IPS DF 19.7 (cell line): Measurements from ENCODE around the gene PKD2L1.
"Not testable (repeated sequence)": the region's sequence is repeated elsewhere in the genome, so short reads cannot be mapped to it uniquely, and the experiment has no call there.

Experiments
- DNase-seq: peaks from one replicate; pipeline ENCODE4 v3.0.0-alpha.2; 2013; ENCODE audit warnings: low read depth, low spot score

PKD2L1 gene

DNA sequence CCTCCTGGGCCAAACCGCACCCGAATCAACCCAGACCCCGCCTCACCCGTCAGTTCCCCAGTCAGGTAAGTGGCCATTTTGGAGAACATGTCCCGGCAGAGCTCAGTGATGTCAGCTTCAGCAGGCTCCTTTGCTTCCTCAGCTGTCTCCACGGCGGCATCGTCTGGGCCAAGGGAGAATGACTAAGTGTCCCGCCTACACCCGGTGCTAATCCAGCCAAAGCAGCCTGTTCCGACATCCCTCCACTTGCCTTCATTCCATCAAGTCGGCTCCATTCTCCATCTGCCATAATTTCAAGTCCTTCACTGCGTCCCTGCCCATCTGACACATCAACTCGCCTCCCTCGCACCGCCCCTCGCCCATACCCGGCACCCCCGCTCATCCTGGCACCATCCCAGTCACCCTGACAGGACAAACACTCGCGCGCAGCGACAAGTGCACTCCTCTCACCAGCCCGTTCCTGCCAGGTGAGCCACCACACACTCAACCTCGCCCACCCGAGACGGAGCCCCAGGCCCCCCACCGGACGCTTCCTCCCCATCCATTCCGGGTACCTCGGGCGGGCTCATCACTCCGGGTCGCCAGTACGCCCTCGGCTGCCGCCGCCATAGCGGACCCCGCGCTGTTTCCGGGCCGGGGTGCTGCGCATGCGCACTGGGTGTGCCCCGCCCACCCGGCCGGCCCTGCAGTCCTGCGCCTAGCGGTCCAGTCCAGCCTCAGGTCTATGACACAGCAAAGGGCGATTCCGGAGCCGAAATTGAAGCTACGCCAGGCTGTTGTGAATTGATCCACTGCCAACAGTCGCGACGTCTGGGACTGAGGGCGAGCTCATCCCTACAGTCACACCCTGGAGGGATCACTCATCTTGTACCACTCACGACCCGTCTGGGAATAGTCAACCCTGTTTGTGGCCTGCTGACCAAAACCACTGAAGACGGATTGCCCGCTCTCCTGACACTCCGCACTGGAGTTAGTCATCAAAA, 43.7 kb downstream of the PKD2L1 start, which contains the start of gene BLOC1S2:
TSS of gene BLOC1S2 (minus strand) at position 630 of the 983 bp plus-strand sequence. CDS start at position 609, 21 bp downstream.
- DNase-seq = peak; percentile 52

DNA sequence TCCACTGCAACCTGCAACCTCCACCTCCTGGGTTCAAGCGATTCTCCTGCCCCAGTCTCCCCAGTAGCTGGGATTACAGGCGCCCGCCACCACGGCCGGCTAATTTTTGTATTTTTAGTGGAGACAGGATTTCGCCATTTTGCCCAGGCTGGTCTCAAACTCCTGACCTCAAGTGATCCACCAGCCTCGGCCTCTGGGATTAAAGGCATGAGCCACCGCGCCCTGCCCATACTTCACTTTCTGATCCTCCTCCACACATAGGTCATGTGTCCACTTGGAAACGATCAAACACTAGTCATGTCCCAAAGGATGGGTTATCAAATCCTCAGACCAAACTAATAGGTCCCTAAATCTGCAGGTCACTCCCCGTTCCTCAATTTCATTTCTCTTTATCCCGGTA, 44.7 kb downstream of the PKD2L1 start:
- not testable (repeated sequence) for DNase-seq

DNA sequence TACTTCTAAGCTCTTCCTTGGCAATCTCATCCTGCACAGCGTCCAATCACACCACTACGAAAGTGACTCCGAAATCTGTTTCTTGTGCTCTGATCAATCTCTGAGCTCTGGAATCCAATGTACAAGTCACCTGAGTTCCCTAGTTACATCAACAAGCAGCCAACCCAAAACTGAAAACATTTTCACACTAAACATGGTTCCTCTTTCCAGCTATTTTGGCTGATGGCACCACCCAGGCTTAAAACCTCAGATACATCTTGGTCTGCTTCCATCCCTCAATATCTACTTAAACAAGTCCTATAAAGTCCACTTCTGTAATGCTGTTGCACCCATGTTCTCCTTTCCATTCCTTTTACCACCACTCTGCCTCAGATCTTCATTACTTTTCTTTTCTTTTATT, 47.1 kb downstream of the PKD2L1 start:
- no peak for DNase-seq

DNA sequence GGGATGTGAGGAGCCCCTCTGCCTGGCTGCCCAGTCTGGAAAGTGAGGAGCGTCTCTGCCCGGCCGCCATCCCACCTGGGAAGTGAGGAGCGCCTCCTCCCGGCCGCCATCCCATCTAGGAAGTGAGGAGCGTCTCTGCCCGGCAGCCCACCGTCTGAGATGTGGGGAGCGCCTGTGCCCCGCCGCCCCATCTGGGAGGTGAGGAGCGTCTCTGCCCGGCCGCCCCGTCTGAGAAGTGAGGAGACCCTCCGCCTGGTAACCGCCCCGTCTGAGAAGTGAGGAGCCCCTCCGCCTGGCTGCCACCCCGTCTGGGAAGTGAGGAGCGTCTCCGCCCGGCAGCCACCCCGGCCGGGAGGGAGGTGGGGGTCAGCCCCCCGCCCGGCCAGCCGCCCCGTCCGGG, 53.1 kb downstream of the PKD2L1 start:
- not testable (repeated sequence) for DNase-seq

DNA sequence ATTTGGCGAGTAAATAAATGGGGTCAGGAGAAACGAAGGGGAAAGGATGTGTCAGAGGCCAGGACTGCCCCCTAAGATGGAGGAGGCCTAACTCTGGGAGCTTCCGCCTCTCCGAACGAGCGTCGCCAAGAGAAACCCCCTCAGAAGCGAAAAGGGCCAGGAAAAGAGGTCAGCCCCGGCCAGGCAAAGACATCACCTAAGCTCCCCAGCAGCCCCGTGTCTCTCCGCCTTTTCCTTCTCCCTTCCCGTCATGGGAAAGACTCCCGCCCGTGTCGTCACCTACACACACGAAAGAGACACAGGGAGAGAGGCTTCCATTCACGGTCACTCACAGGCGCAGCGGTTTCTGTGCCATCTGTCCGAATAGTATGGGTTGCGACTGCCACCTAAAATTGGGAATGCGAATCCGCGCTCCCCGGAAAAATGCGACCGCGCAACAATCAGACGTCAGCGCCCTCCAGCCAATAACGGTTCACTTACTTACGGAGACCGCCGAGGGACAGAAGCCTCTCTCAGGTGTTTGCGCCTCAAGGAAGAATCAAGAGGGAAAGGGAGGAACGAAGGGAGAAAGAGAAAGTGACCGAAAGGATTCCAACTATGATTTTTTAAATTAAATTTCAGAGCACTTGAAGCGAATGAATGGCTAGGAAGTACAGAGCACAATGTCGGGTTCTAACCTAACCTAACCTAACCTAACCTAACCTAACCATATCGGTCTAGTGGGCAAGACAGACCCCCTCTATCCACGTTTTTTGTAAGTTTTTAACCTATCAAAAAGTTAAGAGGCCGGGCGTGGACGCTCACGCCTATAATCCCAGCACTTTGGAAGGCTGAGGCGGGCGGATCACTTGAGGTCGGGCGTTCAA, 62.6 kb downstream of the PKD2L1 start, which contains the start of gene CWF19L1:
TSS of gene CWF19L1 (minus strand) at position 400 of the 866 bp plus-strand sequence. CDS start at position 355, 45 bp downstream.
- DNase-seq = peak; percentile 72

DNA sequence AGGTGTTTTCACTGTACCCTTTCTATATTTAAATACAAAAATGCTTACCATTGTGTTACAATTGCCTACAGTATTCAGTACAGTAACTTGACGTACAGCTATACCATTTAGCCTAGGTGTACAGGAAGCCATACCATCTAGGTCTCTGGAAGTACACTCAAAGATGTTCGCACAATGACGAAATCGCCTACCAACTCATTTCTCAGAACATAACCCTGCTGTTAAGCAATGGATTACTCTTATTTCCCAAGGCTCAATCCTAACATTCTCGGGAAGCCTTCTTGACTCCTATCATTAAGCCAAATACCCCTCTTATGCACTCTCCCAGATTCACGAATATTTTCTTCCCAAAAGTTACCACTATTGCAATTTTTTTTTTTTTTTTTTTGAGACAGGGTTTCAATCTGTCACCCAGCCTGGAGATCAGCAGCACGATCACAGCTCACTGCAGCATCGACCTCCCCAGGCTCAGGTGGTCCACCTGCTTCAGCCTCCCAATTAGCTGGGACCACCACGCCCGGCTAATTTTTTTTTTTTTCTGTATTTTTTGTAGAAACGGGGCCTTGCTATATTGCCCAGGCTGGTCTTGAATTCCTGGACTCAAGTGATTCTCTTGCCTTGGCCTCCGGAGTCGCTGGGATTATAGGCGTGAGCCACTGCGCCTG, 64.1 kb downstream of the PKD2L1 start:
- no peak for DNase-seq

DNA sequence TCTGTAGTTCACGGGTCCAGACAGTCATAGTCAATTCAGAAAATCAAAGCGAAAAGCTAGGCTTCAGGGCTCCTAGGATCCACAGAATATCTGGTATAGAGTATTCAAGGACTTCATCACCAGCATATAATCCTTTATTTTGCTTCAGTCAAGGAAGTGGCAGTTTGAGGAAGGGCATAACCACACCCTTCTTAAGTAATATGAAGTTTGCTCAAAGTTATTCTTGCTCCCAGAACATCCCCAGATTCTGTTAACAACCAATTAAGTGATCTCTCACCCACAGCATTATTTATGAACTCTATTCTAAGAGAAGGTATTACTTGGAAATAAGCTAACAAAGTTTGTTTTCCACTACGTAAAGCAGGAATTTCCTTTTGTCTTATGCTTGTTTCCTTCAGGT, 75.8 kb downstream of the PKD2L1 start:
- no peak for DNase-seq

DNA sequence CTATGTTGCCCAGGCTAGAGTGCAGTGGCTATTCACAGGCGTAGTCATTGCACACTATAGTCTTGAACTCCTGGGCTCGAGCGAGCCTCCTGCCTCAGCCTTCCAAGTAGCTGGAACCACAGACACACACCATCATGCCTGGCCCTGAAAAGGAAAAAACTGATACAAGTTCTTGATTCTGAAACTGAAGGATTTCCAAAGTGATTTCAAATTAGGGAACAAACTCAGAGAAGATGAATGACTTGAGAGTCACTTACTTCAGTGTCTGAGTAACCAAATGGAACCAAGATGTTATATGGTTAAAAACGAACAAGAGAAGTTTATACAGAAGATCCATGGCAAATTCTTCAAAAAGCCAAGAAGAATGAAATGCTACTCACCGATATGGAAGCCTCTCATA, 77.0 kb downstream of the PKD2L1 start:
- no peak for DNase-seq

DNA sequence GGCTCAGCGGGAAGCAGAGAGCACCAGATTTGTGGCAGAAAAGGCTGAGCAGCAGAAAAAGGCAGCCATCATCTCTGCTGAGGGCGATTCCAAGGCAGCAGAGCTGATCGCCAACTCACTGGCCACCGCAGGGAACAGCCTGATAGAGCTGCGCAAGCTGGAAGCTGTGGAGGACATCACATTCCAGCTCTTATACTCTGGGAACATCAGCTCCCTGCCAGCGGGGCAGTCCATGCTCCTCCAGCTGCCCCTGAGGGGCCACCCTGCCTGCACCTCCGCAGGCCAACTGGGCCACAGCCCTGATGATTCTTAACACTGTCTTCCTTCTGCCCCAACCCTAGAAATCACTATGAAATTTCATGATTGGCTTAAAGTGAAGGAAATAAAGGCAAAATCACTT, 81.2 kb downstream of the PKD2L1 start:
- DNase-seq = no peak

DNA sequence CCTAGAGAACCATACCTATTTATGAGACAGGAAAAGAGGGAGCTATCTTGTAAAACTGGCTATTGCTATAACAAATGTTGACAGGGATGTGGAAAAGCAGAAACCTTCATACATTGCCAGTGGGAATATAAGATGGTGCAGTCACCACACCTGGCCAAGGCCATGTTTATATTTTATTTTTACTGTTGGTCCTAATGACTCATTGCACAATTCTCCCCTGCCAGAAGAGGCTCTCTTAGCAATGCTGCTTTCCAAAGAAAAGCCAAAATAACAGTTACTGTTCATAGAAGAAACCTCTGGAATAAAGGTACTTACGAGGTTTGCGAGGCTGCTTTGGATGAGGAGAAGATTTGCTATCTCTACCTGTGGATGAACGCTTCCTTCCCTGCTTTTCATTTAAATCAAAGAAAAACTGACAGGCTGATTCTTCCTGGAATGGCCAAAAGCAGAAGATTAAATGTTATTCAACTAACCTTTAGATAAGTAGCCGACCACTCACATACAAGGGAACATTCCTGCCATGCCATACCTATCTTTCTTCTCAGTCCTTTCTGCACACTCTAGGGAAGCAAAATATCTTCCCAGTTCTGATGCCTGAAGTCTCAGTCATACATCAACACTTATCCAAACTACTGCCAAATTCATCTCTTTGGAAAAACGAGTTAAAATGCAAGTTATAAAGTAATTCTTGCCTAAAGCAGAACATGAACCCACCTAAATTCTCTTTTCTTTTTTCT, 84.4 kb downstream of the PKD2L1 start:
- no peak for DNase-seq

DNA sequence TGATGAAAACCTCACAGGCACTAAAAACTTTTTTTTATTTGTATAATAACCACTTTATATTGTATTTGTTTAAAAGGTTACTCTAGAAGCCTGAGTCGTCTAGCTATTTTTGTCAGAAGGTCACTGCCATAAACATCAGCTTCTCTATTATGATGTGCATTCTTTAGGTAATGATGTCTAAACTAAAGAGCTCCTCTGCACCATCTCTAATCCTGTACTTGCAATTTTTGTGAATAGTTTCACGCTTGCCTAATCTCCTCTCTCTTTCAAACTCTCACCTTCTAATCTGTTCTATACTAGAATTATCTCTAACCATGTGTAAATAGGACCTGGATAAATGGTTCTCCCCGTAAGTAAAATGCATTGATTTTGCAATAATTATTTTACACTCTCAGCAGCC, 90.2 kb downstream of the PKD2L1 start:
- no peak for DNase-seq

DNA sequence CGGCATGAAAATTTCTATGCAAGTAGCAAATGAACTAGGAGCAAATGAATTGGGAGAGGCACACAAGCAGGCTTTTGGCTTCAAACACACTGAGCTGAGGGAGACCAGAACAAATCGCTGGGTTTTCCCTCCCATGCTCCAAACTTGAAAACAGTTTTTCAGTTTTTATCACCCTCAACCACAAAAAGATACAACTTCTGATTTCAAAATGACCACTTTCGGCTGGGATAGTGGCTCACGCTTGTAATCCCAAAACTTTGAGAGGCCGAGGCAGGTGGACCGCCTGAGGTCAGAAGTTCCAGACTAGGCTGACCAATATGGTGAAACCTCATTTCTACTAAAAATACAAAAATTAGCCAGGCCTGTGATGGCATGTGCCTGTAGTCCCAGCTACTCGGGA, 91.6 kb downstream of the PKD2L1 start:
- DNase-seq = no peak
